Subcutaneous adipose tissue (tissue), 4 donors: Measurements from ENCODE around the gene SLC26A6. TPM values are rescaled to one million over a fixed set of nuclear protein-coding genes. Genes with fewer than 3 reads are reported as not detected.

Experiments used
- total RNA-seq, 4 donors: library from RNA; depleted of rRNA; stranded (reverse); fragments of >200 nt; gene quantifications; one replicate each; pipeline ENCODE4 v1.1.0, GENCODE V29; 2016
- TF ChIP-seq, protein P1 (sequence below): fragments of 450-650 bp; IDR thresholded peaks from one replicate; pipeline ENCODE4 v1.5.1; 2016; ENCODE audit warnings: low read depth, mild to moderate bottlenecking, control low read depth, antibody characterized with exemption, moderate library complexity

Gene SLC26A6
- total RNA-seq, 4 donors from 2014 or later: 4.2 to 18.9 (median 18.1) TPM

GRCh38 chr3:48637305-48637704, 2.0 kb upstream of the SLC26A6 start:
- TF ChIP-seq, protein P1, sequence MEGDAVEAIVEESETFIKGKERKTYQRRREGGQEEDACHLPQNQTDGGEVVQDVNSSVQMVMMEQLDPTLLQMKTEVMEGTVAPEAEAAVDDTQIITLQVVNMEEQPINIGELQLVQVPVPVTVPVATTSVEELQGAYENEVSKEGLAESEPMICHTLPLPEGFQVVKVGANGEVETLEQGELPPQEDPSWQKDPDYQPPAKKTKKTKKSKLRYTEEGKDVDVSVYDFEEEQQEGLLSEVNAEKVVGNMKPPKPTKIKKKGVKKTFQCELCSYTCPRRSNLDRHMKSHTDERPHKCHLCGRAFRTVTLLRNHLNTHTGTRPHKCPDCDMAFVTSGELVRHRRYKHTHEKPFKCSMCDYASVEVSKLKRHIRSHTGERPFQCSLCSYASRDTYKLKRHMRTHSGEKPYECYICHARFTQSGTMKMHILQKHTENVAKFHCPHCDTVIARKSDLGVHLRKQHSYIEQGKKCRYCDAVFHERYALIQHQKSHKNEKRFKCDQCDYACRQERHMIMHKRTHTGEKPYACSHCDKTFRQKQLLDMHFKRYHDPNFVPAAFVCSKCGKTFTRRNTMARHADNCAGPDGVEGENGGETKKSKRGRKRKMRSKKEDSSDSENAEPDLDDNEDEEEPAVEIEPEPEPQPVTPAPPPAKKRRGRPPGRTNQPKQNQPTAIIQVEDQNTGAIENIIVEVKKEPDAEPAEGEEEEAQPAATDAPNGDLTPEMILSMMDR: no peak

DNA sequence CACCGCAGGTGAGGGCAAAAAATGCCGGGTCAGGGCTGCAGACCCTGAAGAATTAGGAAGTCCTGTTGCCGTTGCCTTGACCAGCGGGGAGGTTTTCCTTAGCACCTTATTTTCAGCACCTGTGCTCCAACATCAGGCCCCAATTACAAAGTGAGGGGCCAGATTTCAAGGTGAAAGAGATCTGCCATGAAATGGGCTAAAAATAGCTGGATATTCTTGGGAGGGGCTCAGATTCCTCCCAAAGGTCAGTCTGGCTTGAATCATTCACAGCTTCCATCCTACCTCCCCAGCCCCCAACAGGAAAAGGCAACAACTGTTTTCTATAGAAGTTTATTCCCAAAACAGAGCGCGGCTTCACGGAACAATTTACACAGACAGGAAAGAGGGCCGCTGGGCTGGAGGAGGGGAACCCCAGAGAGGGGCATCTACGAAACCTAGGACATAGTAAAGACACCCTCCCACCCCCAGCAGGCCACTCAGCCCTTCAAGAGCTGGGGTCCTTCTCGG, 941 bp upstream of the SLC26A6 start:
- TF ChIP-seq, protein P1: no peak

DNA sequence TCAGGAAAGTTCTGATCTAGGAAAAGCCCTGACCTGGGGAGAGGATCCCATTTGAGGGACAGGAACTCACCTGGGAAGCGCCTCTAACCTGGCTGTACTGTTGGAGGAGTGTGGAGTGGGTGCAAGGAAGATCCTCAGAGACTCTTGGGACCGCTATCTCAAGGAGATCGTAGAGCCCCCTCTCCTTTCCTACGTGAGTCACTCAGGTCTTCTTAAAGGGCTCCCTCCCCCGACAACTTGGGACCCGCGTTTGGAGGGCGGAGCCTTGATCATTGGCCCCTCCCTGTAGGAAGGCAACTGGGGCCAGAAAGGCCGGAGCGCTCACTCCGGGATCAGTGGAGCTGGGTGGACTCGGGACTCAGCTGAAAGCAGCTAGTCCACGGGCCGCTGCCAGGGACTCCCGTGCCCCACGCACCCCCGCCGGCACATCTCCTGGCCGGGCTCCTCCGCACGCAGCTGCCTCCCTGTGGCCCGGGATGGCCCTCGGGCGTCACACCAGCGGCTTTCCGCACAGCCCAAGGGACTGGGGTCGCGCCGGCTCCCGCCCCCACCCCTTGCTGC, 520 bp downstream of the SLC26A6 start:
- TF ChIP-seq, protein P1: no peak

DNA sequence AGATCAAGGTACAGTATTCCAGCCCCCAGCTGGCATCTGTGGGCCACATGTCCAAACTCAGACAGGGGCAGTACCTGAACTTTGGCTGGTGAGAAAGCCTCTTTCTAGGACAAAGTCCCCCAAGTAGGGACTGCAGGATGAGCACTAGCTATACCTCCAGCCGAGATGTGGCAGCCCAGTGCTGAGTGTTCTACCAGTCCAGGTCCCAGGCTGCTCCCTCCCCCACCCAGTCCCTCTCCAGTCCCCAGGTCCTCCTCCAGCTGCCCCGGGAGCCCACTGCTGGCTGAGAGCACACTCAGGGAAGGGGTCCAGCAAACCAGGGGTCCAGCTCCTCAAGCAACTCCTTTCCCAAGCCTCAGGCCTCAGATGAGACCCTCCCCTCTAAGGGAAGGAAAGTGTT, 1.5 kb downstream of the SLC26A6 start:
- TF ChIP-seq, protein P1: no peak

DNA sequence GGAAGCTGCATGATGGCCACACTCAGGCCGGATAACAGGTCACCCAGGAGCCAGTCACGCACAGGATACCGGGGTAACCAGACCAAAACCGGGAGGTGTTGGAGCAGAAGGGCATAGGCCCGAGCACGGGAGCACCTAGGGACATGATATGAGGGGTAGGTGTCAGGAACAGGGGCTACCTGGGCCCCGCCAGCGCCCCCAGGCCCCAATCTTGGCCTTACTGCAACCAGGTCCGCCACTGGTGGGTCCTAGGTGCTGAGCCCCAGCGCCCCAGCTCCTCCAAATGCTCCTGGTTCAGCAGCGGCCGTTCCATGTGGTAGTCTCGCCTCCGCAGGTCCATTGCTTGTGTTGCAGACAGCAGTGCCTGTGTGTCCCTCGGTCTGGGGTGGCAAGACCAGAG, 2.0 kb downstream of the SLC26A6 start:
- TF ChIP-seq, protein P1: no peak

- TF ChIP-seq, protein P1: no peak
These were observed 3.5 kb downstream of the SLC26A6 start for GRCh38 chr3:48631516-48632448.

- TF ChIP-seq, protein P1: no peak
These were observed 4.4 kb downstream of the SLC26A6 start for GRCh38 chr3:48630833-48631232.
